ENCODE results near the gene GPHN. TPM values are rescaled to one million over a fixed set of nuclear protein-coding genes. Genes with fewer than 3 reads are reported as not detected.
A peak's percentile ranks its signal among the peaks of the same experiment; 100 is the strongest.

The GPHN gene
- total and polyA plus RNA-seq, 2 donors (not counting 3 experiments of a cell fraction or from before 2014, with no cell fraction given) = 5.1 to 23.2 TPM

GRCh38 chr14:66634876-66635275, 126.9 kb downstream of the GPHN start:
- Histone ChIP-seq H3K27me3 (ENCODE audit: control insufficient read depth in 2 of 2, insufficient read depth in 2 of 2, low read length in 2 of 2) (no peaks in the 10 kb centered on the region), H3K9me1 (replicated peaks; ENCODE audit: control insufficient read depth, extremely low read depth, insufficient read depth, low read length) (no peaks in the 10 kb centered on the region), H3K36me3 (ENCODE audit: control insufficient read depth in 2 of 2, extremely low read depth in 1 of 2, insufficient read depth in 2 of 2, low read length in 2 of 2) (no peaks in the 10 kb centered on the region), H3K27ac (ENCODE audit: insufficient read depth, low read depth, low read length) (no peak overlapping the region), H4K20me1 (replicated peaks; ENCODE audit: control insufficient read depth, extremely low read depth, insufficient read depth, low read length) (no peaks in the 10 kb centered on the region), H2AFZ (ENCODE audit: low read depth, low read length) (peak overlapping the region; percentile 4), H3K9me3 (replicated peaks; ENCODE audit: control insufficient read depth, insufficient read depth, low read length) (no peaks in the 10 kb centered on the region), H3K4me1 (ENCODE audit: control insufficient read depth, extremely low read depth, insufficient read depth, low read length) (peaks cover 17% of the 10 kb centered on the region), H3K9ac (replicated peaks; ENCODE audit: extremely low read depth, insufficient read depth, low read length) (no peak overlapping the region), H3K4me3 (replicated peaks in 1 of 3; ENCODE audit: insufficient read depth in 1 of 3, low read depth in 1 of 3, low read length in 3 of 3) (no peak overlapping the region), H3K4me2 (ENCODE audit: insufficient read depth, low read length) (no peak overlapping the region), H3K79me2 (ENCODE audit: control insufficient read depth, insufficient read depth, low read length) (peaks cover 2% of the 10 kb centered on the region)
- no peak for TF ChIP-seq EZH2 (IDR thresholded peaks at IDR 0.05; ENCODE audit: borderline replicate concordance, low read depth, low read length, severe bottlenecking)
- no peak for TF ChIP-seq POLR2A (IDR thresholded peaks at IDR 0.05; ENCODE audit: low read depth, low read length)
- TF ChIP-seq MAX (IDR thresholded peaks at IDR 0.05; ENCODE audit: insufficient read depth, insufficient read length) = no peak
- no peak for TF ChIP-seq FOS (IDR thresholded peaks at IDR 0.05; ENCODE audit: borderline replicate concordance, insufficient read depth, low read length)
- TF ChIP-seq MYC (IDR thresholded peaks at IDR 0.05; ENCODE audit: low read depth, low read length) = no peak
- TF ChIP-seq GATA2 (IDR thresholded peaks at IDR 0.05; ENCODE audit: insufficient read depth, insufficient read length, low read depth, low read length) = no peak
- TF ChIP-seq CTCF (IDR thresholded peaks at IDR 0.05; ENCODE audit: extremely low read depth in 1 of 2, insufficient read depth in 1 of 2, low read depth in 1 of 2, low read length in 2 of 2) = no peak
- TF ChIP-seq POLR2AphosphoS5 (IDR thresholded peaks at IDR 0.05; ENCODE audit: insufficient read depth, low read depth, low read length) = no peak
- no peak for TF ChIP-seq JUN (IDR thresholded peaks at IDR 0.05; ENCODE audit: borderline replicate concordance, insufficient read depth, insufficient read length, low read depth)
- dilution Hi-C loops (cut with MboI; ENCODE audit: extremely low pct_ligation_motif_present, low sequenced_read_pairs) (no loop called here), intact Hi-C loops (cut with micrococcal nuclease) (no loop called here)
- BruUV-seq (replicated peaks) = no TSS peak
- POLR2A ChIA-PET = no interaction called here
- DNase-seq (ENCODE audit: low read depth, low spot score) (peak; percentile 26), FAIRE-seq (no peak)
- CTCF ChIA-PET = interaction anchor here (1.1 to 1.3 kb wide), 2 partner anchors 11 to 27 kb away, joined by 6 read pairs; no protein-coding TSS in a partner anchor
